RWPE2 (cell line): Measurements from ENCODE around the gene CABYR.

Experiments
- ATAC-seq: fragments of 200-7000 bp; cut with Tn5 transposase; 3 replicates; pipeline ENCODE4 v1.9.1; 2021; ENCODE audit warnings: low read depth
- DNase-seq: peaks from one replicate; pipeline ENCODE4 v3.0.0-alpha.2; 2020; ENCODE audit warnings: low spot score
- H3K27ac ChIP-seq: fragments of 450-650 bp; 2 replicates; pipeline ENCODE4 v1.5.1; 2017; ENCODE audit warnings: mild to moderate bottlenecking; ENCODE audit not compliant: poor library complexity, severe bottlenecking
- H3K27me3 ChIP-seq: fragments of 250-450 bp; sonication (Bioruptor Pico); 2 replicates; pipeline ENCODE4 v1.5.1; 2021; ENCODE audit warnings: mild to moderate bottlenecking, moderate library complexity; ENCODE audit not compliant: insufficient read depth, poor library complexity, severe bottlenecking
- H3K36me3 ChIP-seq: fragments of 250-450 bp; sonication (Bioruptor Pico); 2 replicates; pipeline ENCODE4 v1.5.1; 2020; ENCODE audit warnings: low read depth, mild to moderate bottlenecking, moderate library complexity
- H3K4me1 ChIP-seq: fragments of 250-450 bp; sonication (Bioruptor Pico); 2 replicates; pipeline ENCODE4 v1.5.1; 2021; ENCODE audit warnings: mild to moderate bottlenecking, moderate library complexity; ENCODE audit not compliant: insufficient read depth, poor library complexity, severe bottlenecking
- H3K4me3 ChIP-seq: fragments of 250-450 bp; sonication (Bioruptor Pico); 2 replicates; pipeline ENCODE4 v1.5.1; 2021; ENCODE audit warnings: mild to moderate bottlenecking, moderate library complexity; ENCODE audit not compliant: severe bottlenecking
- H3K9me3 ChIP-seq: fragments of 250-450 bp; sonication (Bioruptor Pico); 2 replicates; pipeline ENCODE4 v1.5.1; 2021; ENCODE audit warnings: mild to moderate bottlenecking, moderate library complexity; ENCODE audit not compliant: severe bottlenecking
- CTCF ChIP-seq: fragments of 450-650 bp; IDR thresholded peaks from one replicate; pipeline ENCODE4 v1.5.1; 2017; ENCODE audit warnings: mild to moderate bottlenecking, moderate library complexity; ENCODE audit not compliant: poor library complexity, severe bottlenecking

The CABYR gene

GRCh38 chr18:24138789-24139616, at the start of gene CABYR:
Gene CABYR (plus strand): TSS chr18:24139062. CDS start chr18:24143115, 4,053 bp downstream.
- H3K9me3 ChIP-seq = no peaks in the 10 kb centered on the region
- peak within 1 kb of the TSS; percentile 12 for H3K27ac ChIP-seq
- H3K4me3 ChIP-seq = peak within 1 kb of the TSS; percentile 41
- TF ChIP-seq CTCF = no peak
- H3K27me3 ChIP-seq = no peaks in the 10 kb centered on the region
- no peaks in the 10 kb centered on the region for H3K36me3 ChIP-seq
- peak; percentile 93 for ATAC-seq
- no peaks in the 10 kb centered on the region for H3K4me1 ChIP-seq
- DNase-seq = peak; percentile 86

- no peak for DNase-seq
- ATAC-seq = no peak
- no peak overlapping the region for H3K4me3 ChIP-seq
- H3K9me3 ChIP-seq = no peaks in the 10 kb centered on the region
- H3K36me3 ChIP-seq = no peaks in the 10 kb centered on the region
- no peaks in the 10 kb centered on the region for H3K27me3 ChIP-seq
- TF ChIP-seq CTCF = no peak
- no peak overlapping the region for H3K27ac ChIP-seq
- no peaks in the 10 kb centered on the region for H3K4me1 ChIP-seq
Measured at GRCh38 chr18:24089076-24089475, 49.8 kb upstream of the CABYR start.

- ATAC-seq (no peak), DNase-seq (no peak)
- no peaks in the 10 kb centered on the region for H3K4me1 ChIP-seq
- H3K27ac ChIP-seq = no peak overlapping the region
- no peaks in the 10 kb centered on the region for H3K36me3 ChIP-seq
- no peaks in the 10 kb centered on the region for H3K9me3 ChIP-seq
- H3K27me3 ChIP-seq = no peaks in the 10 kb centered on the region
- H3K4me3 ChIP-seq = no peak overlapping the region
- TF ChIP-seq CTCF = no peak
Measured at GRCh38 chr18:24089515-24090337, 49.1 kb upstream of the CABYR start.

- H3K36me3 ChIP-seq = no peaks in the 10 kb centered on the region
- ATAC-seq (no peak), DNase-seq (no peak)
- H3K9me3 ChIP-seq = no peaks in the 10 kb centered on the region
- no peak overlapping the region for H3K4me3 ChIP-seq
- H3K27ac ChIP-seq = no peak overlapping the region
- no peaks in the 10 kb centered on the region for H3K4me1 ChIP-seq
- no peaks in the 10 kb centered on the region for H3K27me3 ChIP-seq
- TF ChIP-seq CTCF = no peak
Measured at GRCh38 chr18:24090876-24091275, 48.0 kb upstream of the CABYR start.
